CD4-positive, alpha-beta memory T cell (primary cell): Measurements from ENCODE around the gene ZDHHC16. TPM values are rescaled to one million over a fixed set of nuclear protein-coding genes. Genes with fewer than 3 reads are reported as not detected.
"Not testable (repeated sequence)": the region's sequence is repeated elsewhere in the genome, so short reads cannot be mapped to it uniquely, and the experiment has no call there.

Experiments
- CTCF ChIA-PET: fragments of 350-600 bp; sonication (Branson Sonifier 250); formaldehyde crosslinking; loops from one replicate; lab custom pipeline; 2021; ENCODE audit warnings: inconsistent platforms; ENCODE audit not compliant: partially characterized antibody; lab: Charles Lee
- POLR2A ChIA-PET: fragments of 350-600 bp; sonication (Branson Sonifier 250); formaldehyde crosslinking; loops from one replicate; lab custom pipeline; 2021; ENCODE audit not compliant: partially characterized antibody; lab: Charles Lee
- DNase-seq, 5 donors: peaks; one replicate each; pipeline versions ENCODE4 v3.0.0 to v3.0.0-alpha.2; 2020 to 2022; ENCODE audit warnings: mixed read lengths in 1 of 5
- H3K27ac ChIP-seq: one replicate; pipeline ENCODE4 v1.7.0; 2013; ENCODE audit warnings: low read depth, low read length
- H3K27me3 ChIP-seq: 2 replicates; pipeline ENCODE4 v1.7.0; 2013; ENCODE audit warnings: mild to moderate bottlenecking, low read length, moderate library complexity; ENCODE audit not compliant: insufficient read depth
- H3K36me3 ChIP-seq: 2 replicates; pipeline ENCODE4 v1.7.0; 2013; ENCODE audit warnings: mild to moderate bottlenecking, low read length, moderate library complexity; ENCODE audit not compliant: insufficient read depth
- H3K4me1 ChIP-seq: 2 replicates; pipeline ENCODE4 v1.7.0; 2013; ENCODE audit warnings: mild to moderate bottlenecking, low read length, moderate library complexity; ENCODE audit not compliant: insufficient read depth
- H3K4me3 ChIP-seq, 2 donors: one replicate each; pipeline ENCODE4 v1.7.0; 2013; ENCODE audit warnings: low read length in 2 of 2, mild to moderate bottlenecking in 1 of 2
- H3K9me3 ChIP-seq, 2 donors: one replicate each; pipeline ENCODE4 v1.7.0; 2013; ENCODE audit warnings: low read length in 2 of 2, control low read depth in 1 of 2; ENCODE audit not compliant: control insufficient read depth in 1 of 2
- H3K27ac Mint-ChIP-seq, 7 donors: one replicate each; pipeline ENCODE4 v1.8.0; 2020 to 2021; ENCODE audit warnings: mixed read lengths in 7 of 7, mild to moderate bottlenecking in 6 of 7, inconsistent platforms in 3 of 7, moderate library complexity in 3 of 7
- H3K27me3 Mint-ChIP-seq, 2 donors: one replicate each; pipeline ENCODE4 v1.8.0; 2020 to 2021; ENCODE audit warnings: mixed read lengths in 2 of 2
- H3K36me3 Mint-ChIP-seq, 2 donors: one replicate each; pipeline ENCODE4 v1.8.0; 2020 to 2021; ENCODE audit warnings: mixed read lengths in 2 of 2, inconsistent platforms in 1 of 2, mild to moderate bottlenecking in 1 of 2
- H3K4me1 Mint-ChIP-seq, 4 donors: one replicate each; pipeline ENCODE4 v1.8.0; 2020 to 2021; ENCODE audit warnings: mixed read lengths in 4 of 4, mild to moderate bottlenecking in 1 of 4
- H3K4me3 Mint-ChIP-seq, 8 donors: one replicate each; pipeline ENCODE4 v1.8.0; 2020 to 2021; ENCODE audit warnings: mixed read lengths in 8 of 8, mild to moderate bottlenecking in 7 of 8, moderate library complexity in 6 of 8, inconsistent platforms in 3 of 8
- H3K9me3 Mint-ChIP-seq, 8 donors: one replicate each; pipeline ENCODE4 v1.8.0; 2020 to 2021; ENCODE audit warnings: mixed read lengths in 8 of 8, mild to moderate bottlenecking in 5 of 8, inconsistent platforms in 3 of 8, moderate library complexity in 1 of 8
- intact Hi-C: fragments of 100-400 bp; cut with micrococcal nuclease; formaldehyde crosslinking; loops from one replicate; pipeline ENCODE4 v1.15.1; 2023
- polyA plus RNA-seq, 2 donors: library from polyadenylated mRNA; unstranded; fragments of 300-500 nt; fragmentation: Illumina TruSeq; gene quantifications; one replicate each; pipeline ENCODE4 v1.2.3, GENCODE V29; 2021
- total RNA-seq, 2 experiments: library from RNA; stranded (reverse); gene quantifications; one replicate each; pipeline ENCODE4 v1.2.3, GENCODE V29; 2021

The ZDHHC16 gene
- total and polyA plus RNA-seq, 4 experiments from 2014 or later = 29.6 to 52.1 (median 31.8) TPM

GRCh38 chr10:97412891-97413304 is 33.1 kb upstream of the ZDHHC16 start:
- Histone ChIP-seq H3K27ac (no peak overlapping the region), H3K9me3 (no peaks in the 10 kb centered on the region), H3K4me3 (no peak overlapping the region), H3K36me3 (no peaks in the 10 kb centered on the region), H3K27me3 (no peaks in the 10 kb centered on the region), H3K4me1 (peaks cover 38% of the 10 kb centered on the region)
- Mint-ChIP-seq H3K4me3 (peak overlapping the region in 4 of 8 donors; percentile 2 to 60 (median 23)), H3K27me3 (no peaks in the 10 kb centered on the region), H3K36me3 (peaks cover 0 to 1% of the 10 kb centered on the region in 2 donors), H3K4me1 (peaks cover 20 to 43% (median 31%) of the 10 kb centered on the region in 4 donors), H3K9me3 (no peaks in the 10 kb centered on the region), H3K27ac (peak overlapping the region; percentile 34 to 91 (median 79))
- ChIA-PET POLR2A (interaction anchor here (1.1 to 3.4 kb wide), 5 partner anchors 8 to 94 kb away, joined by 4 to 11 read pairs (median 9); partner anchors contain the start of genes FRAT1 and RRP12), CTCF (interaction anchor here (1.6 to 11.1 kb wide), 4 partner anchors 8 to 141 kb away, joined by 3 to 98 read pairs (median 58); partner anchors contain the start of gene RRP12)
- DNase-seq = no peak
- intact Hi-C loops = no loop called here

- H3K36me3 ChIP-seq = no peaks in the 10 kb centered on the region
- DNase-seq = no peak
- peaks cover 0 to 1% of the 10 kb centered on the region in 2 donors for H3K36me3 Mint-ChIP-seq
- peak overlapping the region; percentile 52 to 93 (median 85) for H3K27ac Mint-ChIP-seq
- peaks cover 55% of the 10 kb centered on the region for H3K4me1 ChIP-seq
- no peaks in the 10 kb centered on the region for H3K9me3 ChIP-seq
- H3K4me3 ChIP-seq = no peak overlapping the region
- H3K27me3 Mint-ChIP-seq = no peaks in the 10 kb centered on the region
- intact Hi-C loops = no loop called here
- H3K27me3 ChIP-seq = no peaks in the 10 kb centered on the region
- H3K27ac ChIP-seq = no peak overlapping the region
- CTCF ChIA-PET = no interaction called here
- no peaks in the 10 kb centered on the region for H3K9me3 Mint-ChIP-seq
- POLR2A ChIA-PET = no interaction called here
- peak overlapping the region in 4 of 8 donors; percentile 48 to 73 (median 67) for H3K4me3 Mint-ChIP-seq
- H3K4me1 Mint-ChIP-seq = peaks cover 28 to 62% (median 45%) of the 10 kb centered on the region in 4 donors
Observed at GRCh38 chr10:97416565-97416964, 29.4 kb upstream of the ZDHHC16 start.

GRCh38 chr10:97423757-97424098 is 22.2 kb upstream of the ZDHHC16 start:
- Mint-ChIP-seq H3K4me3 (peak overlapping the region in 3 of 8 donors; percentile 17 to 50 (median 32)), H3K36me3 (peaks cover 0 to 16% of the 10 kb centered on the region in 2 donors), H3K4me1 (peaks cover 27 to 57% (median 38%) of the 10 kb centered on the region in 4 donors), H3K27ac (peak overlapping the region in 6 of 7 donors; percentile 21 to 97 (median 54))
- peaks cover 43% of the 10 kb centered on the region for H3K4me1 ChIP-seq
- CTCF ChIA-PET = interaction anchor here (1.2 to 6.2 kb wide), 4 partner anchors 14 to 22 kb away, joined by 3 to 75 read pairs (median 6); partner anchors contain the start of gene RRP12
- H3K9me3 Mint-ChIP-seq, H3K4me3 ChIP-seq, intact Hi-C loops, H3K27me3 Mint-ChIP-seq, DNase-seq, H3K27ac ChIP-seq, H3K36me3 ChIP-seq, H3K27me3 ChIP-seq, H3K9me3 ChIP-seq: not testable (repeated sequence)
- POLR2A ChIA-PET = interaction anchor here (0.6 to 3.3 kb wide), 6 partner anchors 10 to 104 kb away, joined by 3 to 16 read pairs (median 6); partner anchors contain the start of genes FRAT1 and RRP12

GRCh38 chr10:97425964-97426775 is 19.8 kb upstream of the ZDHHC16 start, which contains the start of gene PGAM1:
PGAM1 (plus strand) TSS chr10:97426191; CDS start chr10:97426308, 117 bp downstream.
- Histone ChIP-seq H3K4me3 (peak within 1 kb of the TSS; percentile 62 to 70), H3K9me3 (no peaks in the 10 kb centered on the region), H3K27ac (peak within 1 kb of the TSS; percentile 83), H3K36me3 (peaks cover 9% of the 10 kb centered on the region), H3K27me3 (no peaks in the 10 kb centered on the region), H3K4me1 (peaks cover 42% of the 10 kb centered on the region)
- POLR2A ChIA-PET = interaction anchor here (0.6 to 2.5 kb wide), 5 partner anchors 7 to 92 kb away, joined by 3 to 16 read pairs (median 6); partner anchors contain the start of gene FRAT2
- H3K36me3 Mint-ChIP-seq = peaks cover 7 to 34% of the 10 kb centered on the region in 2 donors
- H3K9me3 Mint-ChIP-seq = peaks cover 0 to 2% (median 0%) of the 10 kb centered on the region in 8 donors
- CTCF ChIA-PET = no interaction called here
- H3K27me3 Mint-ChIP-seq = peaks cover 0 to 2% of the 10 kb centered on the region in 2 donors
- peak; percentile 94 to 99 (median 98) for DNase-seq
- peak within 1 kb of the TSS; percentile 90 to 98 (median 94) for H3K4me3 Mint-ChIP-seq
- peak within 1 kb of the TSS; percentile 94 to 98 (median 97) for H3K27ac Mint-ChIP-seq
- intact Hi-C loops = loop anchor here (1.0 to 5.0 kb wide), 7 partner anchors 8 to 594 kb away; partner anchors contain the start of genes EXOSC1, LCOR, MMS19 and MORN4
- peaks cover 26 to 61% (median 37%) of the 10 kb centered on the region in 4 donors for H3K4me1 Mint-ChIP-seq

GRCh38 chr10:97426776-97427570 is 19.0 kb upstream of the ZDHHC16 start:
- DNase-seq = no peak
- H3K27ac Mint-ChIP-seq = peak overlapping the region; percentile 90 to 98 (median 97)
- ChIA-PET POLR2A (interaction anchor here (0.9 to 2.5 kb wide), 6 partner anchors 8 to 71 kb away, joined by 3 to 16 read pairs (median 6); no protein-coding TSS in a partner anchor), CTCF (interaction anchor here (1.0 to 1.8 kb wide), 3 partner anchors 8 to 19 kb away, joined by 3 to 6 read pairs (median 6); no protein-coding TSS in a partner anchor)
- intact Hi-C loops = loop anchor here (1.0 to 5.0 kb wide), 7 partner anchors 9 to 595 kb away; partner anchors contain the start of genes EXOSC1, LCOR, MMS19 and MORN4
- H3K9me3 ChIP-seq = no peaks in the 10 kb centered on the region
- peak overlapping the region; percentile 83 for H3K27ac ChIP-seq
- H3K27me3 ChIP-seq = no peaks in the 10 kb centered on the region
- peaks cover 16% of the 10 kb centered on the region for H3K36me3 ChIP-seq
- peaks cover 0 to 2% of the 10 kb centered on the region in 2 donors for H3K27me3 Mint-ChIP-seq
- peaks cover 26 to 61% (median 37%) of the 10 kb centered on the region in 4 donors for H3K4me1 Mint-ChIP-seq
- peak overlapping the region; percentile 90 to 98 (median 94) for H3K4me3 Mint-ChIP-seq
- H3K4me3 ChIP-seq = peak overlapping the region; percentile 62 to 70
- peaks cover 11 to 41% of the 10 kb centered on the region in 2 donors for H3K36me3 Mint-ChIP-seq
- peaks cover 42% of the 10 kb centered on the region for H3K4me1 ChIP-seq
- peaks cover 0 to 2% (median 0%) of the 10 kb centered on the region in 8 donors for H3K9me3 Mint-ChIP-seq

GRCh38 chr10:97427571-97428179 is 18.3 kb upstream of the ZDHHC16 start:
- H3K36me3 Mint-ChIP-seq = peaks cover 11 to 44% of the 10 kb centered on the region in 2 donors
- intact Hi-C loops = loop anchor here (5.0 kb wide), 2 partner anchors 205 to 595 kb away; partner anchors contain the start of genes LCOR and MORN4
- peak overlapping the region; percentile 90 to 98 (median 97) for H3K27ac Mint-ChIP-seq
- H3K4me3 Mint-ChIP-seq = peak overlapping the region; percentile 90 to 98 (median 94)
- DNase-seq = peak in 1 of 5 donors; percentile 76
- Histone ChIP-seq H3K4me1 (peaks cover 42% of the 10 kb centered on the region), H3K4me3 (peak overlapping the region; percentile 62 to 70), H3K27ac (peak overlapping the region; percentile 83), H3K9me3 (no peaks in the 10 kb centered on the region), H3K36me3 (peaks cover 19% of the 10 kb centered on the region), H3K27me3 (no peaks in the 10 kb centered on the region)
- H3K9me3 Mint-ChIP-seq = peaks cover 0 to 2% (median 0%) of the 10 kb centered on the region in 8 donors
- ChIA-PET POLR2A (interaction anchor here (1.0 to 2.5 kb wide), 5 partner anchors 9 to 70 kb away, joined by 3 to 16 read pairs (median 7); no protein-coding TSS in a partner anchor), CTCF (interaction anchor here (0.7 to 1.8 kb wide), 6 partner anchors 9 to 37 kb away, joined by 3 to 8 read pairs (median 4); no protein-coding TSS in a partner anchor)
- peaks cover 26 to 61% (median 37%) of the 10 kb centered on the region in 4 donors for H3K4me1 Mint-ChIP-seq
- H3K27me3 Mint-ChIP-seq = peaks cover 0 to 2% of the 10 kb centered on the region in 2 donors
